SK-N-SH (cell line): Measurements from ENCODE around the gene PDE4B. TPM values are rescaled to one million over a fixed set of nuclear protein-coding genes. Genes with fewer than 3 reads are reported as not detected.
"Not testable (repeated sequence)": the region's sequence is repeated elsewhere in the genome, so short reads cannot be mapped to it uniquely, and the experiment has no call there.

ENCODE experiments used
- CTCF ChIA-PET: fragments of 300-600, 350-600 bp; formaldehyde crosslinking; extraction: SDS; loops from one replicate; lab custom pipeline; 2021; lab: Yijun Ruan, JAX
- POLR2A ChIA-PET: fragments of 350-600 bp; sonication (Branson Sonifier 250); formaldehyde crosslinking; extraction: SDS; loops from one replicate; lab custom pipeline; 2020; ENCODE audit warnings: antibody characterized with exemption, inconsistent platforms; lab: Yijun Ruan, JAX
- DNase-seq: peaks from one replicate; pipeline ENCODE4 v3.0.0; 2012
- H2AFZ ChIP-seq: fragments of 200-600 bp; sonication (generic); 2 replicates; pipeline ENCODE4 v1.8.1; 2016; ENCODE audit warnings: antibody characterized with exemption, mild to moderate bottlenecking, low read depth
- H3F3A ChIP-seq: fragments of 200-600 bp; sonication (generic); replicated peaks from 2 replicates; pipeline ENCODE3; 2016; ENCODE audit warnings: antibody characterized with exemption, mild to moderate bottlenecking; ENCODE audit not compliant: insufficient read depth
- H3K27ac ChIP-seq, 2 experiments: fragments of 200-500 bp in 1 of 2; fragments of 200-600 bp in 1 of 2; sonication (Bioruptor generic) in 1 of 2; sonication (generic), shearing (Covaris generic) in 1 of 2; 2 replicates each; pipeline versions ENCODE4 v1.5.1 to v1.6.1; 2014 to 2016; ENCODE audit warnings: low read depth in 2 of 2, inconsistent platforms in 1 of 2, low read length in 1 of 2, mild to moderate bottlenecking in 1 of 2, mixed read lengths in 1 of 2
- H3K27me3 ChIP-seq: fragments of 200-600 bp; sonication (generic), shearing (Covaris generic); 2 replicates; pipeline ENCODE4 v1.6.1; 2016; ENCODE audit warnings: mixed run types; ENCODE audit not compliant: insufficient read depth
- H3K36me3 ChIP-seq, 2 experiments: fragments of 200-500 bp in 1 of 2; fragments of 200-600 bp in 1 of 2; sonication (Bioruptor generic) in 1 of 2; sonication (generic) in 1 of 2; replicated peaks in 1 of 2; 2 replicates each; pipeline versions ENCODE3 to v1.5.1; 2014 to 2016; ENCODE audit warnings: low read length in 1 of 2, mild to moderate bottlenecking in 1 of 2; ENCODE audit not compliant: insufficient read depth in 2 of 2, control insufficient read depth in 1 of 2
- H3K4me1 ChIP-seq, 2 experiments: fragments of 200-500 bp in 1 of 2; fragments of 200-600 bp in 1 of 2; sonication (Bioruptor generic) in 1 of 2; sonication (generic), shearing (Covaris generic) in 1 of 2; 2 replicates each; pipeline versions ENCODE4 v1.5.1 to v1.6.1; 2014 to 2016; ENCODE audit warnings: low read depth in 1 of 2, low read length in 1 of 2, mixed run types in 1 of 2; ENCODE audit not compliant: insufficient read depth in 2 of 2, control insufficient read depth in 1 of 2
- H3K4me2 ChIP-seq: fragments of 200-600 bp; sonication (generic), shearing (Covaris generic); 2 replicates; pipeline ENCODE4 v1.6.1; 2017; ENCODE audit warnings: mixed run types
- H3K4me3 ChIP-seq, 2 experiments: fragments of 200-500 bp in 1 of 2; fragments of 200-600 bp in 1 of 2; sonication (Bioruptor generic) in 1 of 2; sonication (generic), shearing (Covaris generic) in 1 of 2; 2 replicates each; pipeline versions ENCODE4 v1.5.1 to v1.8.1; 2014 to 2016; ENCODE audit warnings: low read depth in 2 of 2, inconsistent platforms in 1 of 2, low read length in 1 of 2, mild to moderate bottlenecking in 1 of 2, mixed read lengths in 1 of 2, moderate library complexity in 1 of 2
- H3K79me2 ChIP-seq: fragments of 200-600 bp; sonication (generic); 2 replicates; pipeline ENCODE4 v1.8.1; 2017; ENCODE audit warnings: mild to moderate bottlenecking; ENCODE audit not compliant: insufficient read depth
- H3K9ac ChIP-seq: fragments of 200-600 bp; sonication (generic); 2 replicates; pipeline ENCODE4 v1.6.1; 2017; ENCODE audit warnings: mixed run types
- H3K9me2 ChIP-seq: fragments of 200-600 bp; sonication (generic); 2 replicates; pipeline ENCODE4 v1.6.1; 2017; ENCODE audit warnings: mixed run types
- H3K9me3 ChIP-seq: fragments of 200-600 bp; sonication (generic); 2 replicates; pipeline ENCODE4 v1.6.1; 2017; ENCODE audit warnings: mixed run types, mild to moderate bottlenecking, moderate library complexity
- H4K20me1 ChIP-seq: fragments of 200-600 bp; sonication (generic); 2 replicates; pipeline ENCODE4 v1.6.1; 2017; ENCODE audit warnings: mild to moderate bottlenecking, mixed run types; ENCODE audit not compliant: insufficient read depth
- FOSL2 ChIP-seq: IDR thresholded peaks from 2 replicates; pipeline ENCODE4 v1.4.0; 2012; ENCODE audit warnings: low read depth, mild to moderate bottlenecking, moderate library complexity, borderline replicate concordance
- NFIC ChIP-seq: IDR thresholded peaks from 2 replicates; pipeline ENCODE4 v1.4.0; 2012; ENCODE audit warnings: borderline replicate concordance
- RFX5 ChIP-seq: IDR thresholded peaks from 2 replicates; pipeline ENCODE4 v1.6.1; 2012; ENCODE audit warnings: mild to moderate bottlenecking, improper control_type of control experiment, low read length
- WGBS: methylation state at CpG from one replicate; pipeline ENCODE4 v1.1.6; 2017; ENCODE audit warnings: low lambda C conversion rate; 5-methylcytosine and 5-hydroxymethylcytosine counted together
- polyA plus RNA-seq, 3 experiments: library from polyadenylated mRNA; depleted of rRNA; stranded (reverse); fragments of >200 nt; gene quantifications; 2 replicates each; pipeline ENCODE4 v1.2.3, GENCODE V29; 2012
- small RNA-seq, 7 experiments: library from RNA; depleted of rRNA; stranded (forward); fragments of <200 nt; gene quantifications; one replicate each; pipeline ENCODE3, GENCODE V24; 2012

The PDE4B gene
- polyA plus RNA-seq, 1 of the 3 experiments (the other 2 are of a cell fraction), result 1.9 TPM

GRCh38 chr1:66420906-66421305 lies 628.2 kb downstream of the PDE4B start:
- not testable (repeated sequence) for H3K9me2 ChIP-seq

GRCh38 chr1:66422804-66423203 lies 630.1 kb downstream of the PDE4B start:
- no peaks in the 10 kb centered on the region for H3K9me2 ChIP-seq
- H3F3A ChIP-seq, result no peaks in the 10 kb centered on the region
- no peaks in the 10 kb centered on the region for H3K27me3 ChIP-seq
- no peaks in the 10 kb centered on the region for H3K36me3 ChIP-seq
- ChIA-PET CTCF (interaction anchor here (1.5 kb wide), 1 partner anchor 14 kb away, joined by 4 read pairs; no protein-coding TSS in a partner anchor), POLR2A (no interaction called here)
- no peak overlapping the region for H3K27ac ChIP-seq
- no peak overlapping the region for H3K9ac ChIP-seq
- no peak overlapping the region for H3K4me2 ChIP-seq
- TF ChIP-seq RFX5, result no peak
- TF ChIP-seq NFIC, result no peak
- TF ChIP-seq FOSL2, result no peak
- H3K4me3 ChIP-seq, result no peak overlapping the region
- DNase-seq, result no peak
- H2AFZ ChIP-seq, result no peak overlapping the region
- no peaks in the 10 kb centered on the region for H3K79me2 ChIP-seq
- no peaks in the 10 kb centered on the region for H3K4me1 ChIP-seq
- 29% methylated on average over 3 of the region's 4 CpGs for WGBS
- no peaks in the 10 kb centered on the region for H4K20me1 ChIP-seq
- no peaks in the 10 kb centered on the region for H3K9me3 ChIP-seq

More at GRCh38 chr1:66420906-66421305, 628.2 kb downstream of the PDE4B start:
- CTCF ChIA-PET, POLR2A ChIA-PET, H3K27ac ChIP-seq, H3K27me3 ChIP-seq, H3K4me2 ChIP-seq, H2AFZ ChIP-seq, H3K79me2 ChIP-seq, H3K4me3 ChIP-seq, DNase-seq, H4K20me1 ChIP-seq, H3F3A ChIP-seq, H3K36me3 ChIP-seq, H3K9ac ChIP-seq, H3K9me3 ChIP-seq, H3K4me1 ChIP-seq: not testable (repeated sequence)
- 72% methylated on average over 2 of the region's 2 CpGs for WGBS

Small RNA genes lying within 50 kb of the gene (small RNA-seq; reads per million reads assigned to genes)
- gene RN7SL854P, result 0 to 9.0 (median 0) reads per million in 7 experiments
- 0 reads per million in 7 experiments for gene RNU4-88P
